Trophoblast cell (in vitro differentiated cells and primary cell): ENCODE measurements around the gene KRTAP4-12.
"Not testable (repeated sequence)": the region's sequence is repeated elsewhere in the genome, so short reads cannot be mapped to it uniquely, and the experiment has no call there.

Experiments
- DNase-seq, 2 donors: peaks; one replicate each; pipeline ENCODE4 v3.0.0-alpha.2; 2016
- H2AFZ ChIP-seq: 2 replicates; pipeline ENCODE4 v1.6.1; 2013; ENCODE audit warnings: low read length, moderate library complexity, mild to moderate bottlenecking; ENCODE audit not compliant: insufficient read depth, poor library complexity
- H2AK5ac ChIP-seq: 2 replicates; pipeline ENCODE4 v1.6.1; 2013; ENCODE audit warnings: mild to moderate bottlenecking, low read length
- H2BK120ac ChIP-seq: 2 replicates; pipeline ENCODE4 v1.6.1; 2013; ENCODE audit warnings: low read length, mild to moderate bottlenecking, moderate library complexity; ENCODE audit not compliant: insufficient read depth, poor library complexity
- H2BK12ac ChIP-seq: 2 replicates; pipeline ENCODE4 v1.6.1; 2013; ENCODE audit warnings: mild to moderate bottlenecking, low read length, moderate library complexity
- H2BK5ac ChIP-seq: 2 replicates; pipeline ENCODE4 v1.6.1; 2013; ENCODE audit warnings: low read length, low read depth, moderate library complexity, mild to moderate bottlenecking; ENCODE audit not compliant: poor library complexity
- H3K14ac ChIP-seq: 2 replicates; pipeline ENCODE4 v1.6.1; 2013; ENCODE audit warnings: mild to moderate bottlenecking, low read length
- H3K18ac ChIP-seq: 2 replicates; pipeline ENCODE4 v1.6.1; 2013; ENCODE audit warnings: mild to moderate bottlenecking, low read length
- H3K23ac ChIP-seq: 2 replicates; pipeline ENCODE4 v1.6.1; 2013; ENCODE audit warnings: low read length
- H3K27ac ChIP-seq: 2 replicates; pipeline ENCODE4 v1.5.1; 2013; ENCODE audit warnings: low read depth, mild to moderate bottlenecking, inconsistent platforms, low read length, moderate library complexity
- H3K27me3 ChIP-seq: 2 replicates; pipeline ENCODE4 v1.6.1; 2013; ENCODE audit warnings: inconsistent platforms, mild to moderate bottlenecking, low read length, moderate library complexity; ENCODE audit not compliant: insufficient read depth
- H3K36me3 ChIP-seq, 2 experiments: 1 replicate in 1 of 2; 2 replicates in 1 of 2; pipeline ENCODE4 v1.6.1; 2013; ENCODE audit warnings: low read length in 2 of 2, mild to moderate bottlenecking in 2 of 2, moderate library complexity in 1 of 2; ENCODE audit not compliant: insufficient read depth in 2 of 2, control insufficient read depth in 1 of 2
- H3K4ac ChIP-seq: 2 replicates; pipeline ENCODE4 v1.6.1; 2013; ENCODE audit warnings: low read depth, mild to moderate bottlenecking, low read length, moderate library complexity
- H3K4me1 ChIP-seq, 2 experiments: 1 replicate in 1 of 2; 2 replicates in 1 of 2; pipeline ENCODE4 v1.6.1; 2013; ENCODE audit warnings: low read length in 2 of 2, mild to moderate bottlenecking in 2 of 2, moderate library complexity in 1 of 2; ENCODE audit not compliant: insufficient read depth in 2 of 2, control insufficient read depth in 1 of 2
- H3K4me2 ChIP-seq: 2 replicates; pipeline ENCODE4 v1.6.1; 2013; ENCODE audit warnings: inconsistent platforms, mild to moderate bottlenecking, low read length, moderate library complexity
- H3K4me3 ChIP-seq: 2 replicates; pipeline ENCODE4 v1.5.1; 2013; ENCODE audit warnings: mild to moderate bottlenecking, low read depth, low read length, inconsistent platforms
- H3K79me1 ChIP-seq: one replicate; pipeline ENCODE4 v1.6.1; 2013; ENCODE audit warnings: low read length
- H3K79me2 ChIP-seq: 2 replicates; pipeline ENCODE4 v1.6.1; 2013; ENCODE audit warnings: low read length, mild to moderate bottlenecking; ENCODE audit not compliant: control insufficient read depth, insufficient read depth, poor library complexity
- H3K9ac ChIP-seq: 2 replicates; pipeline ENCODE4 v1.6.1; 2013; ENCODE audit warnings: mild to moderate bottlenecking, low read length
- H3K9me3 ChIP-seq: 2 replicates; pipeline ENCODE4 v1.6.1; 2013; ENCODE audit warnings: low read depth, mild to moderate bottlenecking, control low read depth, inconsistent platforms, low read length; ENCODE audit not compliant: insufficient read depth
- H4K12ac ChIP-seq: 2 replicates; pipeline ENCODE4 v1.6.1; 2013; ENCODE audit warnings: low read depth, mild to moderate bottlenecking, low read length, moderate library complexity
- H4K8ac ChIP-seq: 2 replicates; pipeline ENCODE4 v1.6.1; 2013; ENCODE audit warnings: low read depth, mild to moderate bottlenecking, low read length, moderate library complexity
- H4K91ac ChIP-seq: one replicate; pipeline ENCODE4 v1.6.1; 2013; ENCODE audit warnings: low read depth, mild to moderate bottlenecking, low read length, moderate library complexity
- WGBS: extraction: QIAGEN DNeasy Blood & Tissue Kit; methylation state at CpG from one replicate; pipeline ENCODE4 v1.1.7; 2013; ENCODE audit warnings: missing lambda C conversion rate; ENCODE audit not compliant: insufficient read length, insufficient coverage; ENCODE audit errors: extremely low coverage; 5-methylcytosine and 5-hydroxymethylcytosine counted together

KRTAP4-12 gene

GRCh38 chr17:41140360-41141131 lies 16.6 kb upstream of the KRTAP4-12 start, which contains the start of gene KRTAP4-6:
TSS of gene KRTAP4-6 (minus strand) at chr17:41140544. CDS start at chr17:41140487, 57 bp downstream.
- Histone ChIP-seq H3K36me3 (no peaks in the 10 kb centered on the region), H3K9me3 (peaks cover 7% of the 10 kb centered on the region), H3K79me1 (no peaks in the 10 kb centered on the region), H3K18ac (no peak within 1 kb of the TSS), H3K4me3 (peak within 1 kb of the TSS; percentile 53), H2AFZ (no peak within 1 kb of the TSS), H2BK120ac (no peak within 1 kb of the TSS), H2BK5ac (no peak within 1 kb of the TSS), H2BK12ac (no peak within 1 kb of the TSS), H4K12ac (no peak within 1 kb of the TSS), H3K14ac (no peak within 1 kb of the TSS), H3K23ac (no peak within 1 kb of the TSS), H3K27me3 (no peaks in the 10 kb centered on the region), H4K8ac (no peak within 1 kb of the TSS), H3K4me1 (no peaks in the 10 kb centered on the region), H3K4me2 (no peak within 1 kb of the TSS), H3K27ac (no peak within 1 kb of the TSS), H4K91ac (no peak within 1 kb of the TSS), H3K4ac (no peak within 1 kb of the TSS), H3K9ac (no peak within 1 kb of the TSS), H3K79me2 (no peaks in the 10 kb centered on the region), H2AK5ac (no peak within 1 kb of the TSS)
- WGBS = no CpG with 5 or more reads among the region's 6 CpGs
- peak; percentile 73 to 90 for DNase-seq

DNA sequence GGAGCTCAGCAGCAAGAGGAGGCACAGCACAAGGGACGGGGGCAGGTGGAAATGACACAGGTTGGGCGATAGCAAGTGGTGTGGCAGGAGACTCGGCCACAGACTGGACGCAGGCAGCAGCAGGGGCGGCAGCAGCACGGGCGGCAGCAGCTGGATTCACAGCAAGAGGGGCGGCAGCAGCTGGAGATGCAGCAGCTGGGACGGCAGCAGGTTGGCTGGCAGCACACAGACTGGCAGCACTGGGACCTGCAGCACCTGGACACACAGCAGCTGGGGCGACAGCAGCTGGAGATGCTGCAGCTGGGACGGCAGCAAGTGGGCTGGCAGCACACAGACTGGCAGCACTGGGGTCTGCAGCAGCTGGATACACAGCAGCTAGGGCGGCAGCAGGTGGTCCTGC lies 15.9 kb upstream of the KRTAP4-12 start:
- H3K27me3 ChIP-seq, H4K12ac ChIP-seq, H3K4ac ChIP-seq, H2AFZ ChIP-seq, H3K4me1 ChIP-seq, H2BK120ac ChIP-seq, H3K36me3 ChIP-seq, DNase-seq, H3K23ac ChIP-seq, H3K9me3 ChIP-seq, H3K4me2 ChIP-seq, H4K91ac ChIP-seq, H3K18ac ChIP-seq, H2AK5ac ChIP-seq, H3K9ac ChIP-seq, H3K79me2 ChIP-seq, H3K27ac ChIP-seq, H3K79me1 ChIP-seq, H2BK12ac ChIP-seq, H4K8ac ChIP-seq, H2BK5ac ChIP-seq, H3K14ac ChIP-seq: not testable (repeated sequence)
- peak overlapping the region; percentile 53 for H3K4me3 ChIP-seq
- no CpG with 5 or more reads among the region's 12 CpGs for WGBS

- H2BK120ac ChIP-seq = no peak overlapping the region
- no peaks in the 10 kb centered on the region for H3K27me3 ChIP-seq
- H2AK5ac ChIP-seq = no peak overlapping the region
- H3K79me1 ChIP-seq = no peaks in the 10 kb centered on the region
- DNase-seq = no peak
- H4K8ac ChIP-seq = no peak overlapping the region
- no peak overlapping the region for H2BK12ac ChIP-seq
- no peaks in the 10 kb centered on the region for H3K9me3 ChIP-seq
- no peak overlapping the region for H3K27ac ChIP-seq
- H4K91ac ChIP-seq = no peak overlapping the region
- H3K4ac ChIP-seq = no peak overlapping the region
- H3K23ac ChIP-seq = no peak overlapping the region
- H2AFZ ChIP-seq = no peak overlapping the region
- H4K12ac ChIP-seq = no peak overlapping the region
- no peak overlapping the region for H3K9ac ChIP-seq
- no peaks in the 10 kb centered on the region for H3K36me3 ChIP-seq
- H2BK5ac ChIP-seq = no peak overlapping the region
- no CpG with 5 or more reads among the region's 2 CpGs for WGBS
- no peak overlapping the region for H3K14ac ChIP-seq
- no peaks in the 10 kb centered on the region for H3K79me2 ChIP-seq
- H3K4me2 ChIP-seq = no peak overlapping the region
- H3K4me1 ChIP-seq = no peaks in the 10 kb centered on the region
- no peak overlapping the region for H3K18ac ChIP-seq
- H3K4me3 ChIP-seq = no peak overlapping the region
These were observed 10.1 kb upstream of the KRTAP4-12 start for GRCh38 chr17:41133880-41134735.

DNA sequence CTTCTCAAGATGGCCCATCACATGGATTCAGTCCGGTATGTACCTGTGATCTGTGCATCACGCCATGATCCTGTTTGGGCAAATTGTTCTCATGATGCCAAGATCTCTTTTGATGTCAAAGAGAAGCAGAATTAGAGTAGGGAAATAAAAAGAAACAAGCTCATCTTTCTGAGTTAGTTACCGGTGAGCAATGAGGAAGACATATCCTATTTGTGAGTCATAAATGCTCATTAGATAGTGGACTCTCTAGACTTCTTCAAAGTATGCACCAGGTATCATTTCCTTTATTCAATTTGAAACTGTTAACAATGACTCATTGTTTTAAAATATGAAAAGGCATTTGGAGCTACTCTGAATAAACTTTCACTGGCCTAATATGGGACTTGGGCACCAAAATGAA lies 8.0 kb upstream of the KRTAP4-12 start:
- peak in 1 of 2 donors; percentile 73 for DNase-seq
- Histone ChIP-seq H3K4me2 (no peak overlapping the region), H4K8ac (no peak overlapping the region), H2AK5ac (no peak overlapping the region), H2AFZ (no peak overlapping the region), H3K79me1 (no peaks in the 10 kb centered on the region), H3K79me2 (no peaks in the 10 kb centered on the region), H3K27ac (no peak overlapping the region), H3K9me3 (no peaks in the 10 kb centered on the region), H3K4me1 (no peaks in the 10 kb centered on the region), H4K12ac (no peak overlapping the region), H3K23ac (no peak overlapping the region), H2BK12ac (no peak overlapping the region), H2BK120ac (no peak overlapping the region), H3K27me3 (no peaks in the 10 kb centered on the region), H3K14ac (no peak overlapping the region), H2BK5ac (no peak overlapping the region), H3K9ac (no peak overlapping the region), H4K91ac (no peak overlapping the region), H3K18ac (no peak overlapping the region), H3K4ac (no peak overlapping the region), H3K36me3 (no peaks in the 10 kb centered on the region), H3K4me3 (no peak overlapping the region)
- no CpG with 5 or more reads among the region's 3 CpGs for WGBS
